ENCODE measurements around the gene ATP6V1A. TPM values are rescaled to one million over a fixed set of nuclear protein-coding genes. Genes with fewer than 3 reads are reported as not detected.

ATP6V1A gene
- total RNA-seq, 2 donors from 2014 or later: 30.5 to 33.2 TPM

DNA sequence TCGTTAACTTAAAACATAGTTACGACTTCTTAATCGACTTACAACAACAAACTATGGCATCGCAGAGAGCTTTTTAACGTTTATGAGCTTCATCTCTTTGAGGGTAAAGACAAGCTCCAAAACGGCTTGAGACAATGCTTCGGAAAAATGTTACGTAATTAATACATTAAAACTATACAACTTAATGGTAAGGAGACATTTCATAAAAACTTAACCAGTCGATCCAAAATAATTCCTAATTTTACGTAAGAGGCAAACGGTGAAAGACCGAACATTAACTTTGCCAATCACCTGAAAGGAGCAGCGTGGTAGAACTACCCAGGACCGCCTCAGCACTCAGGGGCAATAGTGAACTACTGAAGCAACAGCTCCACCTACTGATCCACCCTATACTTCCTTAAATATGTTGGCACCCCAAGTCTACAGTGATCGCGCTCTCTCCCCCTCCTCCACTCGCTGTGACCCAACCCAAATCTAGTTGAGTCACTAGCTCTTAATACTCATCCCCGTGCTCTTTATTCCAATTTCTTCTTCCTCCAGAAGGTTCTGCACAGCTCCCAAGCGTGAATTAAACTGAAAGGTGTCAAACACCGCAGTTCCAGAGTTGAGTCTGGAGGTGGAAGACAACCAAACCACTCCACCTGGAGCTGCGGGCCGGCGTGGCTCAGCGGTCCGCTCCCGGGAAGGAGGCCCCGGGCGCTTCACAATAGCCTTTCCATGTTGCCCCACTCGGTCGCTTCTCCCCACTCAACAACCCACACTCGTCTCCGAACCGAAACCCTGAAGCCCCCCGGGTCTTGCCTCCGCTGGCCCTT, 1.7 kb upstream of the ATP6V1A start:
- peak; percentile 64 for DNase-seq
- ATAC-seq: peak; percentile 67 to 78
- intact Hi-C loops (cut with DNase I): loop anchor here in 1 of 2 donors (5.0 kb wide), 2 partner anchors 48 to 248 kb away; partner anchors contain the start of gene USF3

DNA sequence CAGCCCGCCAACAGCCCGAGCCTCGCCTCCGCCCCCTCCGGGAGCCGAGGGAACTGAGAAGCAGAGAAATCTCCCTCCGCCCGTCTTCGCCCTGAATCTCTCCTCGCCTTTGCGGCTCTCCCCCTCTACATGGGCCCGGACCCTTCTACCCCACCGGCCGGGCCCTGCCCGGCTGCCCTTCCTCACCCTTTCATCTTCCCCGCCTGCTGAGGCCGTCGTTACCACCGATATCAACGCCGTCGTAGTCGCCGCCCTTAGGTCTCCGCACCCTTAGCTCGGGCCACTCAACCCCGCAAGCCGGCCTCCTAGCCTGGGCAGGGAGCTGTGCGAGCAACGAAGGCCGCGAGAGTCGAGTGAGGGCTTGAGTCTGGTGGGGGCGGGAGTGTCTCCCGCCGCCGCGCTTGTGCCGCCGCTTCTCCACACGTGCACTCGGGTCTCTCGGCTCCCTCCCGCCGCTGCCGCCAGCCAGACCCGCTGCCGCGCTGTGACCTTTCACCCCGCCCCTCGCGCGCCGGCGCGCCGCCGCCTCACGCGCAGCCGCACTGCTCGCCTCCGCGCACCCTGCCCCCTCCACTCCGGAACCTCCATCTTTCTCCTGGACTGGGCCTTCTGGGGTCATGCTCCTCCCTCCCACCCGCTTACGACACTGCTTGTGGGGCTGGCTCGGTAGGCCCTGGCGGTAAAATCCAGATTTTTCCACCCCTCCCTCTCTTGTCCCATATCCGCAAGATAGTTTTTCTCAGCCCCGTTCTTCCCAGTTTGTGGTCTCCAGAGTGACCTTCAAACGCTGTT, 883 bp upstream of the ATP6V1A start, which contains the start of gene NAA50:
Gene NAA50 (minus strand): TSS at position 494 of the 792 bp plus-strand sequence. CDS start 300 bp downstream, at position 194.
- peak; percentile 96 for DNase-seq
- intact Hi-C loops (cut with DNase I): loop anchor here in 1 of 2 donors (5.0 kb wide), 1 partner anchor 49 kb away; the partner anchor contains the start of gene USF3
- peak; percentile 95 to 96 for ATAC-seq

DNA sequence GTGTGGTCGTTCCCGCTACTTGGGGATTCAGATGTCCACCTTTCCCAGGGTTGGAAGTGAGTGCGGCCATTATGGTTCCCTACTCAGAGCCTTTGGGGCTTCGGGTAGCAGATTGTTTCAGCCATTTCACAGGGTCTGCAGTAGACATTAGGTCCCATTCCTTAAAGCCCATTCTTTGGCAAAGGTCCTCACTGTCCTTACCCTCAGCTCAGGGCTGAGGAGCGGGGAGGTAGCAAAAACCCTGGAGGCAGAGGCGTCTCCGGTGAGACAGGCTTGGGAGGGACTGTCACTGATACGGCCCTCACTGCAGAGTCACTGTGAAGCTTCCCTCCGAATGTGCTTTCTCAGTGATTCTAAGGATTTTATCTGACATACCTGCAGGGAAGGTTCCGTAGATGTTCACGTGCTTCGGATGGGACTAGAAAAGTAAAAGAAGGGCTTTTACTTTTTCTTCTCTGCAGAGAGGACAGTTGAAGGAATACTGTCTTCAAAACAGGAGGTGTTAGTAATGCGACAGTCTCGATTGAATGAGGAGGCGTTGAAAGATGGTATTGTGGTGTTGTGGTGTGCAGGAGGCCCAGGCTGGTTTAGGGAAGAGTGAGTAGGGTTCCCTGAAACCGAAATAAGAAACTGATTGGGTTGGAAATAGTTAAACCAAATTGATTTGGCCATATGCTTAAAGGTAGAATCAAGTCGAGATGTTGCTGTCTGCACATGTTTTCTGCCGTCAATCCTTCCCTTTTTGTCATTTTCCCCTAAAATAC, 630 bp downstream of the ATP6V1A start:
- no peak for DNase-seq
- ATAC-seq: no peak
- intact Hi-C loops (cut with DNase I): loop anchor here in 1 of 2 donors (5.0 kb wide), 1 partner anchor 50 kb away; the partner anchor contains the start of gene USF3

DNA sequence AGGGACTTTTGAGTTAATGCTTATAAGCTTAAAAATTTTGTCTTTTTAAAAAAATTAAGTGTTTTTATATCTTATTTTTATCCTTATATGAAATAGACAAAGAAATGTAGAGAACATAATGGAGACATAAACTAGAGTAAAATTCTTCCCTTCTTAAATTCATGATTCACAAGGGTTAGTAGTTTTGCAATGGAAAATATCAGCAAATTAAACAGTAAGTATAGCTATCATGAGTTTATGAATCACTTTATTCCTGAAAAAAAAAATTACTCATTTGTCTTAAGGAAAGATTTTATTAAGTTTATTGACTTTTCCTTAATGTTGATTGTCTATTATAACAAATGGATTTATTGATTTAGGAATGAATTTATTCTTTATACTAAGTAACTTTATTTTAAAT, 4.3 kb downstream of the ATP6V1A start:
- intact Hi-C loops (cut with DNase I): no loop called here
- no peak for ATAC-seq
- DNase-seq: no peak

DNA sequence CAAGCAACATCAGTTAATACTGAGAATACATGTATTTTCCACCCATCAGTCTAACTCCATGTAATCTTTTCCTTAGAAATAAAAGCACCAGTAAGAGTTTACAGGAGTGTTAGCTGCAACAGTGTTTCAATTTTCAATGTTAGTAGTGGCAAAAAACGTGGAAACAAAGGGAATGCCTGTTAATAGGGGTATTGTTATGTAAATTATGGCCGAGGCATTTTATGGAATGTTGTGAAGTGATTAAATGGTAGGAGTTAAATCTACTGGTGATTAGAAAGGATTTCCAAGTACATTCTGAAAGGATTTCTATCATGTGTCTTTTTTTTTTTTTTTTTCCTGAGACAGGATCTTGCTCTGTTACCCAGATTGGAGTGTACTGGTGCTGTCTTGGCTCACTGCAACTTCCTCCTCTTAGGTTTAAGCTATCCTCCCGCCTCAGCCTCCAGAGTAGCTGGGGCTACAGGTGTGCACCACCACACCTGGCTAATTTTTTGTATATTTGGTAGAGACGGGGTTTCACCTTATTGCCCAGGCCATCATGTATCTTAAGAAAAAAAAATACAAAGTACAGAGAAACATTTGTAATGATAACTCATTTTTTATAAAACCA, 6.6 kb downstream of the ATP6V1A start:
- no peak for ATAC-seq
- DNase-seq: no peak
- intact Hi-C loops (cut with DNase I): no loop called here

DNA sequence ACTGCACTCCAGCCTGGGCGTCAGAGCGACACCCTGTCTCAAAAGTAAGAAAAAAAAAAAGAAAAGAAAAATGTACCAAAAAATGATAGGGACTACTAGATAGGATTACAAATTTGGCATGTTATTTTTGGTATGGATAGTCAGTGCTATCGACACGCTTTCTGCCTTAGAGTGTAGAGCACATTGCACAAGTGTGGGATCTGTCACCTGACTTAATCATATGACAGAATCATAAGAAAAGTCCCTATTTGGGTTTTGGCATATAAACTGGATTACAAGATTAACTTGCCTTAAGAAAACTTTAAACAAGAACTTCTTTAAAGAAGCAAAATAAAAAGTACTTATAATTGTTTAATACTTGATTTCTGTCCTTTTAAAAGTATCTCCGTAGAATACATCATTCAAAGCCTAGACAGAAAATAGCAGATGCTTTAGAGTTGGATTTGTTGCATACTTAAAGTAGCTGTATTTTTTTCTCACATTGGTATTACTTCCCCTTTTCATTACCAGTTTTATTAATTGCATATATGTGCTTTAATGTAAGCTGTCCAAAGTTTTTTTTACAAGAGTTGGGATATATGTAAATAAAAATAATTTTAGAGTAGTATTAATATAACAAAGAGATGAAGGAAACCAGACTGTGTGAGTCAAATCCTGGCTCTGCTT, 7.8 kb downstream of the ATP6V1A start:
- ATAC-seq: no peak
- intact Hi-C loops (cut with DNase I): no loop called here
- DNase-seq: no peak

DNA sequence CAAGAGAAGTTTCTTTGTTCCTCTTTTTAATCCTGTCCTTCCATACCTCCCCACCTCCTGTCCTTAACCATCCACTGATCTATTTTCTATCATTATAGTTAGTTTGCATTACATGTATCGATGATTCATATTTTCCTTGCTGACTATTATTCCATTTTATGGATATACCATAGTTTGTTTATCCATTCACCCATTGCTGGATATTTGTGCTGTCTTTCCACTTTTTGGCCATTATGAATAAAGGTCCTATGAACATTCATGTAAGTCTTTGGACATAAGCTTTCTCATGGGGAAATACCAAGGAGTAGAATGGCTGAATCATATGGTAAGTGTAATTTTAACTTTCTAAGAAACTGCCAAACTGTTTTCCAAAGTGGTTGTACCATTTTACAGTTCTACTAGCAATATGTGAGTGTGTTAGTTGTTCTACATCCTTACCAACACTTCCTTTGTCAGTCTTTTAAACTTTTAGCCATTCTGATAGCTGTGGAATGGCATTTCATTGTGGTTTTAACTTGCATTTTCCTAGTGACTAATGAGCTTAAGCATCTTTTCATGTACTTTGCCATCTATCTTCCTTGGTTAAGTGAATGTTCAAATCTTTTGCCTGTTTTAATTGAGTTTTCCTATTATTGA, 11.7 kb downstream of the ATP6V1A start:
- ATAC-seq (no peak), DNase-seq (no peak)
- intact Hi-C loops (cut with DNase I): no loop called here

DNA sequence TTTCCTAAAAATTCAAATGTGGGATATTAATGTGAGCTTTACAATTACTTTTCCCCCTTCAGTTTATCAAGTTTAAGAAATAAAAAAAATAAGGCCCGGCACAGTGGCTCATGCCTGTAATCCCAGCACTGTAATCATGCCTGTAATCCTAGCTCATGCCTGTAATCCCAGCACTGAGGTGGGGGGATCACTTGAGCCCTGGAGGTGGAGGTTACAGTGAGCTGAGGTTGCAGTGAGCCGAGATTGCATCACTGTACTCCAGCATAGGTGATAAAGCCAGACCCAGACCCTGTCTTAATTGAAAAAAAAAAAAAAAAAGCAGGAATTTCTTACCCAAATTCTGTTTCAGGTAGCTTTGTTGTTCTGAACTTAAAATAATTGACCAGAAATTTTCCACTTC, 17.9 kb downstream of the ATP6V1A start:
- ATAC-seq (no peak), DNase-seq (no peak)
- intact Hi-C loops (cut with DNase I): no loop called here

DNA sequence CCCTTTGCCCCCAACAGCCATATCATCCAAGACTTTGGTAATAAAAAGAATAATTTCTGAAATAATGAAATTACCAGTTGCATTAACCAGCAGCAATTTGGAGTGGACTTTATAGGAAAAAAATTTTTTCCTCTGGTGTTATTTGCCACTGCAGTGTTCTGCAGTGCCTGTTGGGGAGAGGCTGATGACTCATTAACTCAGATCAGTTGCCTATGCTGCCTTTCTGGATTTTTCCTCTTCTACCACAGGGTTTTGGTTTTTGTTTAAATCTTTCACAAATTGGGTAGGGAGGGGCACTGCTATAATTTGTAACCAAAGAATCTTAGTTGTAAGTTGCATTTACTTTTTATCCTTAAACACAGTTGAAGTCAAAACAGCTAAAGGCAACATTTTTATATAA, 22.7 kb downstream of the ATP6V1A start:
- intact Hi-C loops (cut with DNase I): no loop called here
- ATAC-seq (peak in 1 of 2 donors; percentile 67), DNase-seq (no peak)

DNA sequence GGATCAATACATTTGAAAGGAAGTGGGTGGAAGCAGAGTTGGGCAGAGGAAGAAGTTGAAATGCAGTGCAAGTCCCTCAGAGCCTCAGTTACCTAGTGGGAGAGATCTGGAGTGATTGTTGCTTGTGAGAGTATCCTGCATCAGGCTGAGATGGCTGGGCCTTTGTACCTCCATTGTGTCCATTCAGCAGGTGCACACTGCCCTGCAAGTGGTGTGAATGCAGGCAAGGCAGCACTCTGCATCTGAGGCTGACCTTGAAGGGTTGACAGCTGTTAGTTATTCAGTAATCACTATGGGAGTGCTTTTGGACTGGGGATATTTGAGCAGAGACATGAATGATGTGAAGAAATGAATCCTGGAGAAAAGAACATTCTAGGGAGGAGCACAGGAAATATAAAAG, 25.2 kb downstream of the ATP6V1A start:
- intact Hi-C loops (cut with DNase I): no loop called here
- DNase-seq: no peak
- no peak for ATAC-seq

DNA sequence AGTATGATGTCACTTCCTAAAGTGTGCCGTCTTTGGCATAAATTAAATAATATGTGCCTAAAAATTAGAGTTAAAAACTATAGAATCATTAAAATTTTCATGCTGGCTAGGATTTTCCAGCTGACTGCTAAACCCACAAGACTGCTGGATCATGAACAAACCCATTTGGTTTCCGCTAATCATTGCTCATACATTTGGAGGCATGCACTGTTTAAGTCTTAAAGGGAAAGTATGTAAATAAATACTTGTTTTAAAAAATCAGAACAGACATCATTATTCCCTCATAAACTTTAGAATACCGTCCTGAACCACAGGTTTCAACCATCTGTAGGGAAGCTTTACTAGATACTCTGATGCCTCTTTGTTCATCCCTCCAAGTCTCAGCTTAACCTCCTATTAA, 26.5 kb downstream of the ATP6V1A start:
- intact Hi-C loops (cut with DNase I): no loop called here
- DNase-seq (no peak), ATAC-seq (no peak)

DNA sequence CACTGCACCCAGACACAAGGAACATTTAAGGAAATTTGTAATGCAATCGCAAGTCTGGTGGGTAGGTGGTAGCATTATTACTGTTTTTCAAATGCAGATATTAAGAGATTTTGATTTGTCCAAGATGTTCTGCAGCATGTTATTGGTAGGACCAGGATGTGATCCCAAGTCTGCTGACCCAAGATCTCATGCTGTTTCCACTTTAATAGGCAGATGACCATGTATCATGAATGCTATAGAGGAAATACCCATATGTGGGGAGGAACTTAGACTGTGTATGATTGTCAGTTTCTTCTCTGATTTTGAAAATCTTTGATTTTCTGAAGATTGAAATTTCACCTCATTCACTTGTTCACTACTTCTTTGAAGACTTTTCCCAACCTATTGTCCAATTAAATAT, 28.7 kb downstream of the ATP6V1A start:
- ATAC-seq: no peak
- intact Hi-C loops (cut with DNase I): no loop called here
- DNase-seq: no peak

DNA sequence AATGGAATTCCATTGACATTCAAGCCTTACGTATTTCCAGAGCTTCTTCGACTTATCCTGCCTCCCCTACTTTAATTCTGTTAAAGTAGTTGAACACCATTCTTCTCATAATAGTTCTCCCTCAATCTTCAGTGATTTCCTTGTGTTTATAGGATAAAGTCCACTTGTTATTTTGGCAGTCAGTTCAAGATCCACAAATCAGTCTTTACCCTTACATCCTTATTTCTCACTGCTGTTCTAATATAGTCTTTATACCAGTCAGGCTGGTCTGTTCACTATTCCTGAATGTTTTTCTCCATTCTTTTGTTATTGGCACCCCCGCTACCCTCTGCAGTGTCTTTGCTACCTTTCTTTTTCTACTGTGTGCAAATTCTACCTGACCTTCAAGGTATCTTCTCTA, 29.7 kb downstream of the ATP6V1A start:
- no peak for ATAC-seq
- intact Hi-C loops (cut with DNase I): no loop called here
- DNase-seq: no peak

DNA sequence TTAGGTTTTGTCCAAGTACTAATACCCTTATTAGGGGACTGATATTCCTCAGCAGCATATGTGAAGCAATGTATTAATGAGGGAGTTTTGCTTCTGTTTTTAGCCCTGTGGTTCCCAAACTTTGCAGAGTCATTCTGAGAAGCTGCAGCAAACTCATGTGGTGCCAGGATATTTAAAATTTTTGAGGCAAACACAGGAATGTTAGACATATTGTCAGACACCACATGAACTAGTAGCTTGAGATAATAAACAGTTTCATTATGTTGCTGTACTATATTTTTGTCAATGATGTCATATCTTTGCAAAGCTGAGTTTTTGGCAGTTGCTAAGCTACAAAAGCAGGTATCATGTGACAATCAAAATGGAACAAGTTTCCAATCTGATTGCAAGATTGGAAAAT, 36.6 kb downstream of the ATP6V1A start:
- no peak for ATAC-seq
- intact Hi-C loops (cut with DNase I): no loop called here

DNA sequence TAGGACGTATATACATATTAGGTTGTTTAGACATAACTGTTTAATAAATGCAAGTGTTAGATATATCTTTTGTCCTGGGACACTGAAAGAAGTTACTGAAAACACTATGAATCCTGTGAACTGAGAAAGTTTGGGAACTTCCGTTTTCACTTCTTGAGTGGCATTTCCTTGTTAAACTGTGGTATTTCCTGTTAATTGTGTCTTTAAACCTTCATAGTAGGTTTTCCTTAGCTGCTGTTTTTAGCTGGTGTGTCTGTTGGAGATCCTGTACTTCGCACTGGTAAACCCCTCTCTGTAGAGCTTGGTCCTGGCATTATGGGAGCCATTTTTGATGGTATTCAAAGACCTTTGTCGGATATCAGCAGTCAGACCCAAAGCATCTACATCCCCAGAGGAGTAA, 37.1 kb downstream of the ATP6V1A start:
- ATAC-seq (no peak), DNase-seq (no peak)
- intact Hi-C loops (cut with DNase I): no loop called here

More for the DNA sequence above, 36.6 kb downstream of the ATP6V1A start:
- no peak for DNase-seq

DNA sequence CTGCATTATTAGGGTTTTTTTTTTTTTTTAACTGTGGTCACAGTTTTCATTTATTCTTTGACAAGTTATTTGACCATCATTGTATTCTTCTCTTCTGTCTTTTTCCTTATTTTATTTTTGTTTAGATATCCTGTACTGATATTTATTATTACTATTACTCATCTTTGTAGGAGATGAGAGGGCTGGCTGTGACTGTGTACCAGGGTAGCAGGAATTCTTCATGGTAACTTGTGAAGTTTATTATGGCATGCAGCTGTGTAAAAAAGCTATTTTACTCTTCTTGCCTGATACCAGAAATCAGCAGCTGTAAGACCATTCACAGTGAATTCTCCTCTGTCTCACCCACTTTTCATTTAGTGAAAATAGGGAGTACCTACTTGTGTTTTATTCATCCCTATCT, 44.5 kb downstream of the ATP6V1A start:
- intact Hi-C loops (cut with DNase I): no loop called here
- ATAC-seq: no peak
- no peak for DNase-seq

DNA sequence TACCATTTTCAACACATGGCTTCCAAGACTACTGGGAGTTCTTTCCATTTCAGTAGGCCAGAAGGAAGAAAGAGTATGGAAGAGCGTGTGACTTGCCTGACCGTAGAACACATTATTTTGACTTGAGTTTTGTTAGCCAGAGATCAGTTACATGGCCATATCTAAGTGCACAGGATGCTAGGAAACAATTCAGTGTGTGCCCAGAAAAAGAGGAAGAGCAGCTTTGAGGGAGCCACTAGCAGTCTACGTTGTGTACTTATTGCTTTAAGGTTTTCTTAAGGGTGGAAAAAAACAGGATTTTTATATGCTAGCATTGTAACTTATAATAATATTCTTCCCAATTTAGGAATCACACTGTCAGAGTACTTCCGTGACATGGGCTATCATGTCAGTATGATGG, 47.7 kb downstream of the ATP6V1A start:
- ATAC-seq: no peak
- DNase-seq: no peak
- intact Hi-C loops (cut with DNase I): no loop called here

DNA sequence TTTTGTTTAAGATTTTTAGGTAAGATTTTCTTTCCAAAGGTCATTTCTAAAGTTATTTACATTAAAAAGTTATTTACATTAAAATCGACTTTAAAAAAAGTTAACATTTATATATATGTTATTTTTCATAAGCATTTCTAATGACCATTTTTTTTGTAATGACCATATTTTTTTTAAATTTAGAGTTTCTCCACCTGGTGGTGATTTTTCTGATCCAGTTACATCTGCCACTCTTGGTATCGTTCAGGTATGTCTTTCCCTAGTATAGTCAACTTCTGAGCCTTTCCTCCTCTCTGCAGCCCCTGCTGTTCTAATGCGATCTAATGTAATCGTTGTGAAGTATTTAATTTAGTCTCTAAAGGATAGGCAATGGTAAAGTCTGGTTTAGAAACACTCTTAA, 48.9 kb downstream of the ATP6V1A start:
- intact Hi-C loops (cut with DNase I): no loop called here
- ATAC-seq: no peak
- no peak for DNase-seq

All from left cardiac atrium (tissue), 4 donors.